GM10266 (cell line): ENCODE measurements around the gene SRSF2.

ENCODE experiments used
- DNase-seq: peaks from one replicate; pipeline ENCODE4 v3.0.0; 2012; ENCODE audit errors: extremely low spot score
- CTCF ChIP-seq: IDR thresholded peaks from 2 replicates; pipeline ENCODE4 v1.5.1; 2012; ENCODE audit warnings: mild to moderate bottlenecking, low read depth; ENCODE audit not compliant: control insufficient read depth, insufficient read depth; ENCODE audit errors: missing control alignments

The SRSF2 gene

GRCh38 chr17:76758570-76758969, 21.4 kb upstream of the SRSF2 start:
- TF ChIP-seq CTCF, result no peak
- no peak for DNase-seq

GRCh38 chr17:76757256-76757655, 20.1 kb upstream of the SRSF2 start:
- DNase-seq, result no peak
- no peak for TF ChIP-seq CTCF

- no peak for DNase-seq
Observed at GRCh38 chr17:76755285-76755684, 18.2 kb upstream of the SRSF2 start.

GRCh38 chr17:76753061-76753961, 16.2 kb upstream of the SRSF2 start:
- TF ChIP-seq CTCF, result no peak
- no peak for DNase-seq

More at GRCh38 chr17:76755285-76755684, 18.2 kb upstream of the SRSF2 start:
- no peak for TF ChIP-seq CTCF

- TF ChIP-seq CTCF, result no peak
- no peak for DNase-seq
Observed at GRCh38 chr17:76752006-76752405, 14.9 kb upstream of the SRSF2 start.

GRCh38 chr17:76751416-76751993, 14.4 kb upstream of the SRSF2 start:
- no peak for DNase-seq
- TF ChIP-seq CTCF, result no peak

GRCh38 chr17:76748657-76749056, 11.5 kb upstream of the SRSF2 start:
- DNase-seq, result no peak
- TF ChIP-seq CTCF, result no peak
